HG03135 (cell line): ENCODE data around the gene GFER.
A peak's percentile ranks its signal among the peaks of the same experiment; 100 is the strongest.
"Not testable (repeated sequence)": the region's sequence is repeated elsewhere in the genome, so short reads cannot be mapped to it uniquely, and the experiment has no call there.

Experiments
- ATAC-seq: cut with Tn5 transposase; IDR thresholded peaks from one replicate; pipeline ENCODE4 v1.9.1; 2021; ENCODE audit warnings: mild to moderate bottlenecking, moderate library complexity; ENCODE audit not compliant: unreplicated experiment

Gene GFER

DNA sequence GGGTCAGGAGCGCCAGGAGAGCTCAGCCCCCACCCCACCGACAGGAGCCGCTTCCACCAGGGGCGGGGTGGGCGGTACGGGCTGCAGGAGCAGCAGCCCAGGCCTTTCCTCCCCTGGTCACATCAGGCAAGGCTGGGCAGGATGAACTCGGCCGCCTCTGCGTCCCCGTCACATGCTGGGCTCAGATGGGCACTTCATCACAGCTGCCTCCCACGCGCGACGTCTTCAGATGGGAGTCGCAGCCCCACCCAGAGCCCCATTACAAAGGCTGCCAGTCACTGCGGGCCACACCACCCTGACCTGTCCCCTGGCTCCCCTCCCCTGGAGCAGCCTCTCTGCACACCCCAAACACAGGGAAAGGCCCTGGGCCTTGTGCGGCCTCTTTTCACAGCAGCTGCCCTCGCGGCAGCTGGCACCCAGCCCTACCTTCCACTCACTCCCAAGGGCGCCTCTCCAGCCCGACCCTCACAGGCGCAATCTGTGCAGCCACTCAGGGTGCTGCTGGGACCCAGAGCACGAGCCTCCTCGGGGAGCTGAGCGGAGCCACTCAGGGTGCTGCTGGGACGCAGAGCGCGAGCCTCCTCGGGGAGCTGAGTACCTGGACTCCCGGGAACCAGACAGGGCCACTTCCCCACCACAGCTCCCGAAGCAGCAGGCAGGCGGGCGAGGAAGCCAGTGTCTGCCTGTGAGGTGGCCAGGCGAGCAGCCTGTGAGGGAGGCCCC lies 21.0 kb downstream of the GFER start:
- no peak for ATAC-seq

DNA sequence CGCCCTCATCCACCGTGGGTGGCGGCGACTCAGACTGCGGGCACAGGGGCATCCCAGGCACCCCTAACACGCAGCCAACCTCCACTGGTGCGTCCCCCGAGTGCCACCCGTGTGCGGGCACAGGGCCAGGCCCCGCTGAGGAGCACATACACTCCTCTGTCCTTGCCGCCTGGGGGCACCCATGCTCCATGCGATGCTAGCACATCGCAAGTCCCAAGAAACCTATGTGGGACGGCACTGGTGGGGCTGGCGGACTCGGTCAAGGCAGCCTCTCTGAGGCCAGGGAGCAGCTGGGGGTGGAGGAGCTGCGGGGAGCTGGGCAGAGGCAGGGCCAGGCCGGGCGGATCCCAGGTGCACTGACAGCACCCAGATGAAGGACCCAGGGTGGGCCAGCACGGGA lies 21.7 kb downstream of the GFER start:
- ATAC-seq = no peak

DNA sequence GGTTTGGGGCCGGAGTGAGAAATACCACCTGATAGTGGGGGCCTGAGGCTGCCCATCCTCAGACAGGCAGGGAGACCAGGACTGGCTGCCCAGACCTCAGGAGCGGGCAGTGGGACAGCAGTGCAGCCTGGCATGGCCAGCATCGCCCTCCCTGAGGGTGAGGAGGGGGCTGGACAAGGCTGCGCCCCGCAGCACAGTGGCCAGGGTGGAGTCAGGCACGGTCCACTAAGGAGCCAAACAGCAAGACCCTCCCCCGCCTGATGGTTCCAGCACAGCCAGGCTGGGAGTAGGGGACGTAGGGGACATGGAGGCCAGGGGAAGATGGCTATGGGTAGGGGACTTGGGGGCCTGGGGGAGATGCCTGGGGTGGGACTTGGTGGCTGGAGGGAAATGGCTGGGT lies 22.3 kb downstream of the GFER start:
- ATAC-seq = no peak

DNA sequence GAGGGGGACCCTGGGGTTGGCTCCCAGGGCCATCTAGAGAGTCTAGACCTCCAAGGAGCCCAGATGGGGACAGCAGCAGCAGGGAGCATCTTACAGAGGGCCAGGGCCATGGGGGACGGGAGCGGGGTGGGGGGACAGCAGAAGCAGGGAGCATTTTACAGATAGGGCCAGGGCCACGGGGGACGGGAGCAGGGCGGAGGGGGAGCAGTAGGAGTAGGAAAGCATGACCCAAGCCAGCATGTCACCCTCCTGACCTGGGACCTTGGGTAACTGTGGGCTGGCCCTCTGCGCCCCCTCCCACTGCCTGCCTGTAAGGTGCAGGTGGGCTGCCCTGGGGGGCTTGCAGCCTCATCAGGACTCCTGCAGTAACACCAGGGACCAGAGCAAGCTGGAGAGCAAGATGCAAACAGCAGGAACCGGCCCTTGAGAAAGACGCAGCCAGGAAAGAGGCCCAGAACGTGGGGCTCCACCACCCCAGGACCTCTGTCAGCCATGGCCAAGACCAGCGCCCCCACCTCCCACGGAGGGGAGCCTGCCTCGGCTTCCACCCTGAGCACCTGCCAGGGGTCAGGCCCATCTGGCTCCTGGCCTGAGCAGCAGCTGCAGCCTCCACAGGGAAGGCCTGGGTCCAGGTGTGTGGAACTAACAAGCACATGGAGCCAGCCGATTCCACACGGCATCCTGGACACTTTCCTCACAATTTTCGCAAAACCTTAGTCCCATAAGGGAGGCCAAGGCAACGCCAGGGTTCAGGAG lies 23.3 kb downstream of the GFER start:
- ATAC-seq = no peak

DNA sequence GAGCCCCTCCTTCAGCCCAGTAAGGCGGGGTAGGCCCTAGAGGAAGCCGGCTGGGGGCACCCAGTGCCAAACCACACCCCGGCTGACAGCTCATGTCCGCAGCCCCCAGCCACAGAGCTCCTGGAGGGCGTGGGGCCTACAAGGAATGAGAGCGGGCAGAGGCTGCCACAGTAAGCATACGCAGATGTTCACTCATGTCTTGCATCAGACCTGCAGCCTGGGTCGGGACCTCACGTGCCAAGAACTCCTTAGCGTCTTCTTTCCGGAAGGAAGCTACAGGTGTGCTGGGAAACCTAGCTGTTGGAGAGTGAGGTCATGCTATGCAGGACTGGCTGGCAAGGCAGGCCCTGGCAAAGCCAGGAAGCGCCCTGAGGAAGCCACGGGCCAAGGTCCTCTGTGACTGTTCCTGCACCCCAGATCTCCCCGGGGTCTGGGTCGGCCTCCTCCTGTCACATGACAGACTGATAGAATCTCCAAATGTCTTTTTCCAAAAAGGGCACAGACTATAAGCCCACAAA lies 24.1 kb downstream of the GFER start:
- no peak for ATAC-seq

DNA sequence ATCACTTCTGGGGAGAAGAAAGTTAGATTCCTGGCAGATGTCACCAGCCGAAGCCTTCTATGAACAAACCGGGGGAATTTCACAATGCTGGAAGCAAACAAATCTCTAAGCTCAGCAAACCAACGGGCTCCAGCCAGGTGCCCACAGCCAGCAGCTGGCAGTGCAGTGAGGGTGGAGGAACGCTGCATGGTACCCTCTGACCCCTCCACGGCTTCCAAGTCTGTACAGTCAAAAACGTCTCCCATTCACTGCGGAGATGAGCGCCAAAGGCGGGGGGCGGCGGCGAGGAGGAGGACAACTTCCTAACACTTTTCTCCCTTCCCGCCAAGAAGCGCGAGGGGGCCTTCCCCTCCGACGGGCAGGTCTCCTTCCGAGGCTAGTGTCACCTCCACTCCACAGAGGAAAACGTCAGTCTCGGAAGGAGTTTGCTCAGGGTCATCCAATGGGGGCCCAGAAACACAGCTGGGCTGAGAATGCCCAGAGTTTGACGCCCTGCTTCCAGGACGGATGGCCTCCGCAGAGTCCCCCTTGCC lies 24.7 kb downstream of the GFER start:
- no peak for ATAC-seq

DNA sequence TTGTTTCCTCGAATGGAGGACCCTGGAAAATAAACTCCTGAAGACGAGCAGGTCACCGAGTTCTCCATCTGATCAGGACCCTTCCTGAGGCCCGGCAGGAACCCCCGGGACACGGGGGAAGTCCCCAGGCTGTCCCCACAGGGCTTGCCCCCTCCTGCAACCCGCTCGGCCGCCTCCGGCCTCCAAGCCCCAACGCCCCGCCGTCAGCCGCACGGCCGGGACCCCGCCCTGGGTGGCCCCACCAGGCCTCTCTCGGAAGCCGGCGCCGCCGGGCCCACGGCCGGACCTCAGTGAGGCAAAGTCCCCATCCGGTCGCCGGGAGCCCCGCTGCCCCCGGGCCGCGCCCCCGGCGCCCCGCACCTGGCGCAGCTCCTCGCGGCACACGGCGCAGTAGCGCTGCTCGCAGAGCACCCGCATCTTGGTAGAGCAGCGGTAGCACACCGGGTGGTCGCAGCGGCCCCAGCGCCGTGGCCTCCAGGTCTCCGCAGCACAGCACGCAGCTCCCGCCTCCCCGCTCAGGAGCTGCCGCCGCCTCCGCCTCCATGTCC lies 25.2 kb downstream of the GFER start:
- ATAC-seq = peak; percentile 27

DNA sequence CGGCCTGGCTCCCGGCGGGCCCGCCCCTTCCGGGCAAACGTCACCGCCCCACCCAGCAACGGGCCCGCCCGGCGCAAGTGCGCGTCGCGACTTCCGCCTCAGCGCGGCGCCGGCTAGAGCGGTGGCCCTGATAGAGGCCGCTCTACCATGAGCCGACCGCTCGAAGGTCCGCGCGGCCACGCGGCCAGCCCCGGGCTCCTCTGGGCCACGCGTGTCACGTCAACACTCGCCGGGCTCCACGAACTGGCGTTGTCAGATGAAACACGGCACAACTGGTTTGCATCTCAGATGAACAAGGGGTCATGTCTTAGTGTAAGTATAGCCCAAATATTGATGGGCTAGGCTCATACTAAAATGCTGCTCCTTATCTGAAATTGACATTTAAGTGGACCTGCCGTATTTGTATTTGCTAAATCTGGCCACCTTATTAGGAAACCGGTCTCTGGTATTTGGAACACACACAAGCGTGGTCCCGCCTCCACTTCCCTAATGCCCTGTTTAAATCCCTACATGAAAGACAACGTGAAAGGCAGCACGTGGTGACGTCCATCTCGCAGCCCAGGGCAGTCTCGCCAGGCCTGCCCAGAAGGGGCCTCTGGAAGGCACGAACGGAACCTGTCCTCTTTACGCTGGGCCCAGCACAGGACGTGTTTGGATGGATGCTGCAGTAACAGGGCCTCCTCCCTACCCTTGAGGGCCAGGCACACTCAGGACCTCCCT lies 26.0 kb downstream of the GFER start, which contains the start of gene ZNF598:
Gene ZNF598 (minus strand): TSS at position 31 of the 720 bp plus-strand sequence.
- peak; percentile 85 for ATAC-seq

DNA sequence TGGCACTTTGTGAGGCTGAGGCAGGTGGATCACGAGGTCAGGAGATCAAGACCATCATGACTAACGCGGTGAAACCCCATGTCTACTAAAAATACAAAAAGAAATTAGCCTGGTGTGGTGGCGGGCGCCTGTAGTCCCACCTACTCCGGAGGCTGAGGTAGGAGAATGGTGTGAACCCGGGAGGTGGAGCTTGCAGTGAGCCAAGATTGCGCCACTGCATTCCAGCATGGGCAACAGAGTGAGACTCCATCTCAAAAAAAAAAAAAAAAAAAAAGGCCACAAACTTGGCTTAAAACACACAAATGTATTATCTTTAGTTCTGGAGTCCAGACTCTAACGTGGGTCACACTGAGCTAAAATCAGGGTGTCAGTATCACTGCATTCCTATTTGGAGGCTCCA lies 27.7 kb downstream of the GFER start:
- ATAC-seq = not testable (repeated sequence)

DNA sequence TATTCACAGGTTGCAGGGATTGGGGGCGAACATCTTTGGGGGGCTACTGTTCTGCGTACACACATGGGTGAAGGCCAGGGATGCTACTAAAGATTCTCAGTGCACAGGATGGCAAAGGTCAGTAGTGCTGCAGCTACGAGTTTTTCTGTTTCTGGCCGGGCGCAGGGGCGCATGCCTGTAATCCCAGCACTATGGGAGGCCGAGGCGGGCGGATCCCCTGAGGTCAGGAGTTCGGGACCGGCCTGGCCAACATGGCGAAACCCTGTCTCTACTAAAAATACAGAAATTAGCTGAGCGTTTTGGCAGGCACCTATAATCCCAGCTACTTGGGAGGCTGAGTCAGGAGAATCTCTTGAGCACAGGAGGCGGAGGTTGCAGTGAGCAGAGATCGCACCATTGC lies 29.5 kb downstream of the GFER start:
- ATAC-seq = no peak

DNA sequence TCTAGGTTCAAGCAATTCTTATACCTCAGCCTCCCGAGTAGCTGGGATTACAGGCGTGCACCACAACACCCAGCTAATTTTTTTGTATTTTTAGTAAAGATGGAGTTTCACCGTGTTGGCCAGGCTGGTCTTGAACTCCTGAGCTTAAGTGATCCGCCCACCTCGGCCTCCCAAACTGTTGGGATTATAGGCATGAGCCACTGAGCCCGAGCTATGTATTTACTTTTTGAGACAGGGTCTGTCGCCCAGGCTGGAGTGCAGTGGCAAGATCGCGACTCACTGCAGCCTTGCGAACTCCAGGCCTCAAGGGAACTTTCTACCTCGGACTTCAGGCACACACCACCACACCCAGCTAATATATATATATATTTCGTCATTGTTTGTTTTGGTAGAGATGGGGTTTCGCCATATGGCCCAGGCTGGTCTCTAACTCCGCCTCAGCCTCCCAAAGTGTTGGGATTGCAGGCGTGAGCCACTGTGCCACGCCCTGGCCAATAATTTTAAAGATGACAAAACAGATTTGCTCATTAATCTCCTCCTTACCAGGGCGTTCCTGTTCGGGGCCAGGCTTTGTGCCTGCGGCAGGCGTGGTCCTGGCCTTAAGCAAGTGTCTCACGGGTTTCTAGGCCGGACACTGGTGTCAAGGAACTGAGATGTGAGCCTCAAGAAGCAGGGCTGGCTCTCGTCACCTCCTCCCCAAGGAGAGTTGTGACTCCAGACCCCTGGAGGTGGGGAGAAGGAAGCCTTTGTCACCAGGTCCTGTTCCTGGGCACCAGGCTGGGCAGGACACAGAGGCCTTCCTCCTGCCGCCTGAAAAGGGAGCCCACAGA lies 31.3 kb downstream of the GFER start:
- no peak for ATAC-seq

DNA sequence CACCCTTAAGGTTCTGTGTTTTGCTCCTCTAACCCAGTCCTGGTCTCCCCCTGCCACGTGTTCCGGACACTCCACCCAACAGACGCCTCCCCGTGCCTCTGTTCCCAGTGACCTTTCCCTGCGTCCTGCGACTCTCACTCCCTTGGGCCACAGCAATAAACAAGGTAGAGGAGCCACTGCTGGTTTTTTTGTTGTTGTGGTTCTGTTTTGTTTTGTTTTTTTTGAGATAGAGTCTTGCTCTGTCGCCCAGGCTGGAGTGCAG lies 31.9 kb downstream of the GFER start:
- ATAC-seq = no peak

DNA sequence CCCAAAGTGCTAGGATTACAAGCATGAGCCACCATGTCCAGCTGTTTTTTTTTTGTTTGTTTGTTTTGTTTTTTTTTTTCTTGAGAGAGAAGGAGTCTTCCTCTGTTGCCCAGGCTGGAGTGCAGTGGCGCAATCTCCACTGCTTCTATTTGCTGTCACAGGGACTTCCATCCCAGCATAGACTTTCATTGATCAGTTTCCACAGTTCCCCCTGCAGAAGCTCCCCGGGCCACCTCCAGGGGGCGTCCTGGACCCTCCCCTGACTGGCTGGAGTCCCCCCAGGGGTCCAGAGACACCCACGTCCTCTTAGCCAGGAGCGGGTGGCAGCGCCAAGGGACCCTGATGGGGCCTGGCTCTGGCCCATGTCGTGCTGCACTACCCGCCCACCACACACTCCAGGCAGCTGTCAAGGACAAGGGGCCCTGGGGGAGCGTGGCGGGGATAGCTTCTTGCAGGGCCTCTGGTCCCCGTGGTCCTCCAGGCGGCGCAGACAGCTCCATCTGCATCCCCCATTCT lies 32.5 kb downstream of the GFER start:
- no peak for ATAC-seq

DNA sequence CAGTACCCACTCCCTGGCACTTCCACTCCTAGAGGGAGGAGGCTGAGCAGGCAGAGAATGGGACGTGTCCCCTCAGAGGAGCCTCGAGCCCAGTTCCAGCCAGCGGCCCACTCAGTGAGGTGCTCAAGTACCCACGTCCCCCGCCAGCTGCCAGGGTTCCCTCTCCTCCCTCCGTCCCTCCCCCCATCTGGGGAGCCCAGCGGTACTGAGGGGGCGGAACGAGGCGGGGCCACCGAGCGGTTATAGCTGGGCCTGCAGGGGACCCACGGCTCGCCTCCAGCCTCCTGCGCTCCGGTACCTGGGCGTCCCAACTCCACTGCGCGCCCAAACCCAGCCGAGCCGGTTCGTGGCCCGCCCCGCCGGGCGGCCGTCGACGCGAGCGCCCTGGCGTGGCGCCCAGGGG lies 35.5 kb downstream of the GFER start, which contains the start of gene NPW:
Gene NPW (plus strand): TSS at position 268 of the 403 bp plus-strand sequence.
- no peak for ATAC-seq

DNA sequence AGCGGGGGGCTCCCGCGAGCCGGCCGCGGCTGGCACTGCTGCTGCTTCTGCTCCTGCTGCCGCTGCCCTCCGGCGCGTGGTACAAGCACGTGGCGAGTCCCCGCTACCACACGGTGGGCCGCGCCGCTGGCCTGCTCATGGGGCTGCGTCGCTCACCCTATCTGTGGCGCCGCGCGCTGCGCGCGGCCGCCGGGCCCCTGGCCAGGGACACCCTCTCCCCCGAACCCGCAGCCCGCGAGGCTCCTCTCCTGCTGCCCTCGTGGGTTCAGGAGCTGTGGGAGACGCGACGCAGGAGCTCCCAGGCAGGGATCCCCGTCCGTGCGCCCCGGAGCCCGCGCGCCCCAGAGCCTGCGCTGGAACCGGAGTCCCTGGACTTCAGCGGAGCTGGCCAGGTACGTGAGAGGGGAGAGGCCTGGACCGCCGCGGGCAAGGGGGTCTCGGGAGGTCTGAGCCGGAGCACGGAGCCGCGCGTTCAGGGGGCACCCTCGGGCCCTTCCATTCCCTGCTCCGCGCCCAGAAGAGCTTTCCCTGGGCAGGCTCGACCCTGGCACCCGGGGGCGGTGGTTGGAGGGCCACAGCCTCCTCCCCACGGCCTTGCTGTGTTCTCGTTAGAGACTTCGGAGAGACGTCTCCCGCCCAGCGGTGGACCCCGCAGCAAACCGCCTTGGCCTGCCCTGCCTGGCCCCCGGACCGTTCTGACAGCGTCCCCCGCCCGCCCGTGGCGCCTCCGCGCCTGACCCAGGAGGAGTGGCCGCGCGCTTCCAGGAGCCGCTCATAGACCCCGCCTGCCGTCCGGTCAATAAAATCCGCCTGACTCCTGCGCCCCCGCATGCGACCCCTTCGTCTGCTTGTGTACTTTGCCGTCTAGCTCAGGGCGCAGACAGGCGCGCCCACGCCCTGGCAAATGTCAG lies 36.2 kb downstream of the GFER start:
- ATAC-seq = no peak

DNA sequence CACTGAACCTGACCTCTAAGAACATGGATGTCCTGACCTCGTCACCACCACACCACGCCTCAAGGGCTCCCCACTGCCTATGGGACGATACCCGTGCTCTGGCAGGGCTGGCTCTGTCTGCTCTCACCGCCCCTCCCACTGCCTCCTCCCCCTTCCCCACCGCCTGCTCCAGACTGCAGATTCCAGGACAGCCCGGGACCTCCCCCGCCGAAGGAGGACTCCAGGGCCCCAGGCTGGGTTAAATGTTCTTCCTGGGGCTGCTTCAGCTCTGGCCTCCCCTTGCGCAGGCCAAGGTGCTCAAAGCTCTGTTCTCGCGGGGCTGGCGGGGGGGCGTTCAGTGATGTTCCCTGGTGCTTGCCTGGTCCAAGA lies 38.7 kb downstream of the GFER start:
- no peak for ATAC-seq

DNA sequence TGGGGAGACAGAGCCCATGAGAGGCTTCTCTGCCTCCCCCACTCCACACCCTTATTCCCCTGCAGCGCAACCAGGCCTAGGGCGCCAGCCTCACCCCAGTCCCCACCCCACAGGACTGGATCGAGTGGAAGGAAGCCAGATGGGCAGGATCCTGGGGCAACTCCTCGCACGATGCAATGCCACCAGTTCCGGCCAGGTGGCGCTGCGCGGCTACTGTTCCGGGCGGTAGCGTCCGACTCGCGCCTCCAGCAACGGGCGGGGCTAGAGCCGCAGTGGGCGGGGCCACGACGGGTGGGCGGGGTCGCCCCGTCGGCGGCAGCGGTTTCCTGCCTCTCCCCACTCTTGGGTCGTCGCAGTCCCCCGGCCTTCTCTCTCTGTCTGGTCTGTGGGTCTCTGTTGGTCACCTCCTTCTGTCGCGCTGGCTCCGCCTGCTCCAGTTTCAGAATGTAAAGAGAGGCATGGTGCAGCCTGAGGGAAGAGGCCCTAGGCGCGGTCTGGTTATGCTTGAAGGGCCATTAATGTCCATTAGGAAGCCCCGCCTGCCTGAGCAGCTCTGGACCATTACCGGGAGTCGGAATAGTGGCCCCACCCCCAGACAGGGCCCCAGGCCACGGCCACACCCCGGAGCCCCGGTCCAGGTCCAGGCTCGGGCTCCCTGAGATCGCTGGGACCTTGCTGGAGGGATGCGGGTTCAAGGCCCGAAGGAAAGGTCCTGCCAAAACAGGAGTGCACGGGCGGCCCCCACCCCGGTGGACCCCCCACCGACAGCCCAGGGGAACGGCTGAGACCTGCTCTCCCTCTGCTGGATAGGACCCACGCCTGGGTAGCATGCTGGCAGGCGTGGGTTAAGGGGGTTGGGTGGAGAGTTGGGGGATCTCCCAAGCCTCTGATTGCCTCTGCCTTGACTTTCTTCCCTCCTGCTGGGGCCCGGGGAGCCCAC lies 39.4 kb downstream of the GFER start:
- ATAC-seq = peak; percentile 66

DNA sequence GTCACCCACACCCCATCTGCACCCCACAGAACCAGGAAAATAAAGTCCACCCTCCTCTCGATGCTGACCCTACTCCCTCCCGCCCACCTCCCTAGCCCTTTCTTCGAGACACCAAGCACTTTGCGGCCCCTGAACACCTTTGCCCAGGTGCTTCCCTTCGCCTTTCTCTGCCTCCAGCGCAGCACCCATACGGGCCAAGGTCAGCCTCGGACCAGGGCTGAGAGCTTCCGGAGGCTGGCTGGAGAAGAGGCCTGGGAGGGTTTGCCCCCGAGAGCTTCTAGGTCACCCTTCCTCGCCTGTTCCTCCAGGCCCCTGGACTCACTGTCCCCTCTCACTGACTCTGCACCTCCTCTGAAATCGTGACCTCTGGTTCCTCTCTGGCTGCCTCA lies 40.0 kb downstream of the GFER start:
- no peak for ATAC-seq
